GM12875 (cell line): ENCODE results near the gene COL23A1.

Source experiments
- H3K4me3 ChIP-seq: one replicate; pipeline ENCODE4 v1.5.1; 2011; ENCODE audit warnings: low read depth, low read length, control low read depth
- CTCF ChIP-seq: IDR thresholded peaks from 2 replicates; pipeline ENCODE4 v1.5.1; 2011; ENCODE audit warnings: low read depth, mild to moderate bottlenecking, control low read depth, inconsistent platforms, low read length, moderate library complexity, borderline replicate concordance; ENCODE audit not compliant: insufficient read depth

The COL23A1 gene

GRCh38 chr5:178384816-178385495, 205.2 kb downstream of the COL23A1 start:
- no peak for TF ChIP-seq CTCF
- H3K4me3 ChIP-seq = no peak overlapping the region

GRCh38 chr5:178383919-178384815, 206.0 kb downstream of the COL23A1 start:
- TF ChIP-seq CTCF = no peak

GRCh38 chr5:178383301-178383918, 206.8 kb downstream of the COL23A1 start:
- H3K4me3 ChIP-seq = no peak overlapping the region
- TF ChIP-seq CTCF = no peak

More at GRCh38 chr5:178383919-178384815, 206.0 kb downstream of the COL23A1 start:
- no peak overlapping the region for H3K4me3 ChIP-seq

GRCh38 chr5:178382754-178383164, 207.4 kb downstream of the COL23A1 start:
- H3K4me3 ChIP-seq = no peak overlapping the region
- TF ChIP-seq CTCF = no peak

- no peak overlapping the region for H3K4me3 ChIP-seq
- TF ChIP-seq CTCF = no peak
Measured at GRCh38 chr5:178381921-178382695, 208.1 kb downstream of the COL23A1 start.

GRCh38 chr5:178381206-178381605, 209.0 kb downstream of the COL23A1 start:
- TF ChIP-seq CTCF = no peak
- H3K4me3 ChIP-seq = no peak overlapping the region
